ENCODE measurements around the gene FIG4. TPM values are rescaled to one million over a fixed set of nuclear protein-coding genes. Genes with fewer than 3 reads are reported as not detected.
A peak's percentile ranks its signal among the peaks of the same experiment; 100 is the strongest.

The FIG4 gene
- total RNA-seq, 1 donor from 2014 or later = 8.0 TPM

DNA sequence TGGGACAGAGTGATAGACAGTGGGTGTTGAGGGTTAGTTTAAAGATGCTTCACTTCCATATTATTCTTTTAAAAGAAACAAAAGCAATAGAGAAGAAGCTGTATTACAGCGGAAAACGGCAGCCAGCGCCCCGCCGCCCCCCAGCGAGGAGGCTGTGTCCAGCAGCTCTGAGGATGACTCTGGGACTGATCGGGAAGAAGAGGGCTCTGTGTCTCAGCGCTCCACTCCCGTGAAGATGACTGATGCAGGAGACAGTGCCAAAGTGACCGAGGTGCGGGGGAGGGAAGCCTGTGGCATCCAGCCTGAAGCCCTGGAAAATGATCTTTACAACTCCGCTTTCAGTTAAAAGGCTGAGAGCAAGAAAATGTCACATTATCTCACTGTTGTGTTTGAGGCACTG is 100.2 kb downstream of the FIG4 start:
- Histone ChIP-seq H3K4me1 (peaks cover 26% of the 10 kb centered on the region), H3K27me3 (ENCODE audit: low read depth) (no peaks in the 10 kb centered on the region), H3K27ac (replicated peaks) (no peak overlapping the region), H3K4me3 (no peak overlapping the region), H3K36me3 (peaks cover 19% of the 10 kb centered on the region), H3K9me3 (replicated peaks) (no peaks in the 10 kb centered on the region)
- TF ChIP-seq, protein P1, sequence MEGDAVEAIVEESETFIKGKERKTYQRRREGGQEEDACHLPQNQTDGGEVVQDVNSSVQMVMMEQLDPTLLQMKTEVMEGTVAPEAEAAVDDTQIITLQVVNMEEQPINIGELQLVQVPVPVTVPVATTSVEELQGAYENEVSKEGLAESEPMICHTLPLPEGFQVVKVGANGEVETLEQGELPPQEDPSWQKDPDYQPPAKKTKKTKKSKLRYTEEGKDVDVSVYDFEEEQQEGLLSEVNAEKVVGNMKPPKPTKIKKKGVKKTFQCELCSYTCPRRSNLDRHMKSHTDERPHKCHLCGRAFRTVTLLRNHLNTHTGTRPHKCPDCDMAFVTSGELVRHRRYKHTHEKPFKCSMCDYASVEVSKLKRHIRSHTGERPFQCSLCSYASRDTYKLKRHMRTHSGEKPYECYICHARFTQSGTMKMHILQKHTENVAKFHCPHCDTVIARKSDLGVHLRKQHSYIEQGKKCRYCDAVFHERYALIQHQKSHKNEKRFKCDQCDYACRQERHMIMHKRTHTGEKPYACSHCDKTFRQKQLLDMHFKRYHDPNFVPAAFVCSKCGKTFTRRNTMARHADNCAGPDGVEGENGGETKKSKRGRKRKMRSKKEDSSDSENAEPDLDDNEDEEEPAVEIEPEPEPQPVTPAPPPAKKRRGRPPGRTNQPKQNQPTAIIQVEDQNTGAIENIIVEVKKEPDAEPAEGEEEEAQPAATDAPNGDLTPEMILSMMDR (IDR thresholded peaks at IDR 0.05; ENCODE audit: borderline replicate concordance) = no peak
- DNase-seq = no peak
- intact Hi-C loops (cut with micrococcal nuclease) = no loop called here

GRCh38 chr6:109793021-109793420 is 101.9 kb downstream of the FIG4 start:
- H3K4me3 ChIP-seq = no peak overlapping the region
- peaks cover 26% of the 10 kb centered on the region for H3K4me1 ChIP-seq
- peak overlapping the region; percentile 52 for H3K27ac ChIP-seq (replicated peaks)
- intact Hi-C loops (cut with micrococcal nuclease) = no loop called here
- H3K27me3 ChIP-seq (ENCODE audit: low read depth) = no peaks in the 10 kb centered on the region
- TF ChIP-seq, protein P1 (IDR thresholded peaks at IDR 0.05; ENCODE audit: borderline replicate concordance) = no peak
- peaks cover 22% of the 10 kb centered on the region for H3K36me3 ChIP-seq
- H3K9me3 ChIP-seq (replicated peaks) = no peaks in the 10 kb centered on the region
- no peak for DNase-seq

GRCh38 chr6:109793792-109794191 is 102.7 kb downstream of the FIG4 start:
- no peak for DNase-seq
- Histone ChIP-seq H3K4me1 (peaks cover 26% of the 10 kb centered on the region), H3K9me3 (replicated peaks) (no peaks in the 10 kb centered on the region), H3K27ac (replicated peaks) (peak overlapping the region; percentile 52), H3K36me3 (peaks cover 18% of the 10 kb centered on the region), H3K4me3 (no peak overlapping the region), H3K27me3 (ENCODE audit: low read depth) (no peaks in the 10 kb centered on the region)
- TF ChIP-seq, protein P1 (IDR thresholded peaks at IDR 0.05; ENCODE audit: borderline replicate concordance) = no peak
- intact Hi-C loops (cut with micrococcal nuclease) = no loop called here

GRCh38 chr6:109794201-109794923 is 103.3 kb downstream of the FIG4 start:
- peaks cover 18% of the 10 kb centered on the region for H3K36me3 ChIP-seq
- no peak for DNase-seq
- H3K27ac ChIP-seq (replicated peaks) = peak overlapping the region; percentile 52
- H3K4me1 ChIP-seq = peaks cover 26% of the 10 kb centered on the region
- H3K9me3 ChIP-seq (replicated peaks) = no peaks in the 10 kb centered on the region
- TF ChIP-seq, protein P1 (IDR thresholded peaks at IDR 0.05; ENCODE audit: borderline replicate concordance) = no peak
- H3K27me3 ChIP-seq (ENCODE audit: low read depth) = no peaks in the 10 kb centered on the region
- H3K4me3 ChIP-seq = no peak overlapping the region
- intact Hi-C loops (cut with micrococcal nuclease) = no loop called here

GRCh38 chr6:109795994-109796555 is 105.0 kb downstream of the FIG4 start:
- DNase-seq = no peak
- Histone ChIP-seq H3K9me3 (replicated peaks) (no peaks in the 10 kb centered on the region), H3K27me3 (ENCODE audit: low read depth) (no peaks in the 10 kb centered on the region), H3K4me3 (no peak overlapping the region), H3K36me3 (peaks cover 26% of the 10 kb centered on the region), H3K27ac (replicated peaks) (no peak overlapping the region), H3K4me1 (peaks cover 26% of the 10 kb centered on the region)
- intact Hi-C loops (cut with micrococcal nuclease) = no loop called here
- TF ChIP-seq, protein P1 (IDR thresholded peaks at IDR 0.05; ENCODE audit: borderline replicate concordance) = no peak

All from left ventricle myocardium inferior (tissue), 1 donor.